NCI-H345 treated with DMSO at 0.1 percent for 48 hours (cell line): Measurements from ENCODE around the gene RELCH.
A peak's percentile ranks its signal among the peaks of the same experiment; 100 is the strongest.

Experiments
- DNase-seq: peaks from one replicate; lab custom pipeline; 2025; ENCODE audit not compliant: unreplicated experiment; lab: John Stamatoyannopoulos, UW

RELCH gene

GRCh38 chr18:62187543-62188510 lies 772 bp downstream of the RELCH start:
- peak; percentile 9 for DNase-seq

- DNase-seq = no peak
These were observed 2.2 kb downstream of the RELCH start for GRCh38 chr18:62189208-62189607.

GRCh38 chr18:62196079-62196478 lies 9.0 kb downstream of the RELCH start:
- no peak for DNase-seq

GRCh38 chr18:62196980-62197379 lies 9.9 kb downstream of the RELCH start:
- no peak for DNase-seq

GRCh38 chr18:62198259-62198658 lies 11.2 kb downstream of the RELCH start:
- DNase-seq = no peak

GRCh38 chr18:62199629-62200028 lies 12.6 kb downstream of the RELCH start:
- no peak for DNase-seq

GRCh38 chr18:62200121-62200914 lies 13.3 kb downstream of the RELCH start:
- DNase-seq = no peak

- no peak for DNase-seq
These were observed 14.8 kb downstream of the RELCH start for GRCh38 chr18:62201870-62202269.

GRCh38 chr18:62205824-62206223 lies 18.8 kb downstream of the RELCH start:
- DNase-seq = no peak

GRCh38 chr18:62206593-62206992 lies 19.5 kb downstream of the RELCH start:
- no peak for DNase-seq

GRCh38 chr18:62209046-62209445 lies 22.0 kb downstream of the RELCH start:
- no peak for DNase-seq

GRCh38 chr18:62210138-62210537 lies 23.1 kb downstream of the RELCH start:
- no peak for DNase-seq

GRCh38 chr18:62211325-62211828 lies 24.3 kb downstream of the RELCH start:
- DNase-seq = no peak

- no peak for DNase-seq
These were observed 27.7 kb downstream of the RELCH start for GRCh38 chr18:62214790-62215189.

- DNase-seq = no peak
These were observed 37.2 kb downstream of the RELCH start for GRCh38 chr18:62224229-62224628.

- no peak for DNase-seq
These were observed 39.0 kb downstream of the RELCH start for GRCh38 chr18:62226047-62226446.

- DNase-seq = no peak
These were observed 49.2 kb downstream of the RELCH start for GRCh38 chr18:62236252-62236651.

GRCh38 chr18:62239475-62239874 lies 52.4 kb downstream of the RELCH start:
- DNase-seq = no peak

- no peak for DNase-seq
These were observed 55.9 kb downstream of the RELCH start for GRCh38 chr18:62242955-62243354.

- no peak for DNase-seq
These were observed 58.1 kb downstream of the RELCH start for GRCh38 chr18:62245177-62245576.

- DNase-seq = no peak
These were observed 58.6 kb downstream of the RELCH start for GRCh38 chr18:62245699-62246098.

- no peak for DNase-seq
These were observed 61.3 kb downstream of the RELCH start for GRCh38 chr18:62248313-62248712.
